Caki2 (cell line): ENCODE results near the gene LRRC8D. TPM values are rescaled to one million over a fixed set of nuclear protein-coding genes. Genes with fewer than 3 reads are reported as not detected.

Experiments
- DNase-seq: peaks from one replicate; pipeline ENCODE4 v3.0.0-alpha.2; 2015; ENCODE audit warnings: low read depth
- in situ Hi-C: cut with HindIII; loops from 2 replicates; pipeline ENCODE4 v1.10.0; 2016; ENCODE audit warnings: low sequenced_read_pairs, low pct_unique_long_range_greater_than_20kb, mixed read lengths
- total RNA-seq: library from RNA; depleted of rRNA; stranded (reverse); fragments of >200 nt; shearing (Covaris generic); gene quantifications from 2 replicates; pipeline ENCODE4 v1.2.3, GENCODE V29; 2014; ENCODE audit warnings: low replicate concordance

Gene LRRC8D
- total RNA-seq, 1 experiment from 2014 or later = 38.4 TPM

DNA sequence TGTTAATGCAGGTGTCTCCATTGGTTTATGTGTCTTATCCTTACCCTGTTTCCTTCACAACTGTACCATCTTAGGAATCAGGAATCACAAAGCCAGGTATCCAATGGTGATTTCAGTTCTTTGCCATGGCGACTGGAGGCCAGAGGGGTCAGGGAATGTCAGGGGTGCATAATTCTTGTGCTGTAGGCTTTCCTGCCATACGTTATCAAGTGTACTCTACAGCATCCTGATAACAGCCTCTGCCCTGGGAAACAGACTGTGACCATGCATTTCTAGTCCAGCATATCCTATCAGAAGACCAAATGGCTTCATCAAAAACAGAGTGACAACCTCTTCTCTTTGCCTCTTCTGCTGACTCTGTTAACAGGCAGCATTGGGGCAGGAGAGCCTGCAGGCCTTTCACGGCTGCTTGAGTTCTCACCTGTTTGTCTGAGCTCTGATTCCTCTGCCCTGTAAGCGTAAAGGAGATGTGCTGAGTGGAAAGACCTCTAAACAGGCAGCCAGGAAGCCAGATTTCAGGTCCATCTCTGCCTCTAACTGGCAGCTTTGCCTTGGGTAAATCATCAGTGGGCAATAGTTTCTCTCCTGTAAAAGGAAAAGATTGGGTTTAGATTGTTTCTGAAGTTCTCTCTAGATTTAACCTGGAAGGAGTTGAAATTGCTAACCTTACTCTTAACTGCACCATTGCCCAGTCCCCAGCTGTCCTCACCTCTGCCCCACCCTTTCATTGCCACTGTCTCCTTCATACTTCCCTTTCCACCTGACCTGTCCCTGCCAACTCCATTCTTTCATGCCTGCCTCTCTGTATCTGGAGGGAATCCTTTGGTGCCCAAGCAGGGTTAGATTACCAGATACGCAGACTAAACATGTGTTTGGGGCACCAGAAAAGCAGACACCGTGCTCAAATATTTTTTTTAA lies 80.2 kb downstream of the LRRC8D start:
- in situ Hi-C loops = no loop called here
- DNase-seq = no peak

DNA sequence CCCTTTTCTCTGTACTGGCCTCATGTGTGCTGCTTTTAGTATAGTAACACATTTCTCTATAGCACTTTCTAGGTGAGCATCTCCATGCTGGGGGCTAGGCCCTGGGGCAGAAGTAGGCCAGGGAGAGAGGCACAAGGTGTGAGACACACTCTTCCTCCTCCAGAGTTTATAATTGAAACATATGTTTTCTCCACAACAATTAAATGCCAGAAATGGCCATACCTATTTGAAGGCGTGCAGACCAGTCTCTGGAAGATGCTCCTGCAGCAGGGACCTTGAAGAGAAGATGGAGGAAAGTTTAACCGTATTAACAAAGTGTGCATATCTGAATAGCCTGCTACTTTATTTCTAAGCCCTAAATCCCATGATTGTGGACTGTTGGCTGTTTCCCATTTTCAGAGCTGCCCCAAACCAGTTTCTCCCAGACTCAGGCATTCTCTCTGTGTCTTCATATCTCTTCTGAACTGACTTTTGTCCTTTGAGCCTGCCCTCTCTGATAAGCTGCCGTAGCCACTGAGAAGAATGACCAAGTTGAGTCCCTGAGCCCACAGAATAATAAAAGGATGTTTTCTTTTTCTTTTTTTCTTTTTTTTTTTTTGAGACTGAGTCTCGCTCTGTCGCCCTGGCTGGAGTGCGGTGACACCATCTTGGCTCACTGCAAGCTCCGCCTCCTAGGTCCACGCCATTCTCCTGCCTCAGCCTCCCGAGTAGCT lies 81.3 kb downstream of the LRRC8D start:
- in situ Hi-C loops = no loop called here
- DNase-seq = no peak

DNA sequence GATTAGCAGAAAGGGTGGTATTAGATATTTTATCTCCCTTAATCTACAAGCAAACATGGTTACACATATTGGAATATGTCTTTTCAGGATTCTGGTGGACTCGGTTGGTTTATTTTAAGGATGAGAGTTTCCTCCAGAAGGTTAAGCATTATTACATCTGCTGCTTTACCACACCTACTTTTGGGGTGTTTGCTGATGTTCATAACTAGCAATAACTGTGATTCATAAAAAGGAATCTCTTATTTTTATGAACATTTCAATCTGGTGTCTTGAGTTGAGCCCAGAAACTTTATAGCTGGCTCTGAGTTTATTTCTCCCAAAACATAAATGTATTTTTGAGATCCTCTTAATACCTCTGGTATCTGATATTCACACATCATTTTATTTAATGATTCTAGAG lies 82.7 kb downstream of the LRRC8D start:
- in situ Hi-C loops = no loop called here
- no peak for DNase-seq

DNA sequence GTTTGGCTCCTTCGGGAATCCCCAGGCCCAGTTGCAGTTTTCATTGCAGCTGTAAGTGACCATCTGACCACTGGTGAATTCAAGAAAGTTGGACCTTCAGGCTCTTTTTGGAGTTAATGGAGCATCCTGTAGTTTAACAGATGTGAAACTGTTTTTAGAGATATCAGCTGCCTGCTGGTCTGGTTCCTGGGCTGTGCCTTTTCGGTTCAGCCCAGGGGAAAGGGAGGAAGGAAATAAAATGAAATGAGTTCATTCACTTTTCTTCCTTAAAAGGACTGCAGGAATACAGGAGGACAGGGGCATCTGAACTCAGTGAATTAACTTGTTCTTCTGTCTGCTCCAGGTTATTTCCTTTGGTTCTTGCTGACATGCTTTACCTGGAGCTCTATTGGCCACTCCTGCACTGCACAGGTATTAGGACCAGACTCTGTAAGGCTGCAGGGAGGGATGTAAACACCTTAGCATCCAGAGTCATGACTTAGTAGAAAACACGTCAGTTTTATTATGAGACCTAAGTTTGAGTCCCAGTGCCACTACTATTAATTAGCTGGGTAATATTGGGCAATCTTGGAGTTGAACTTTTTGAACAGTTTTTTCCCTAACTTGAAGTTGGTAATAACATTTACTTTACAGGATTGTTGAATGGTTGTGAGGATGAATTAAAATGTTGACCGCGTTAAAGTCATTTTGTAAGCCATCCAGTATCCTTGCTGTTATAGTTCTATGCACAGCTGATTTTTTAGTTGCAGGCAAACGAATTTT lies 83.6 kb downstream of the LRRC8D start:
- in situ Hi-C loops = no loop called here
- DNase-seq = no peak

DNA sequence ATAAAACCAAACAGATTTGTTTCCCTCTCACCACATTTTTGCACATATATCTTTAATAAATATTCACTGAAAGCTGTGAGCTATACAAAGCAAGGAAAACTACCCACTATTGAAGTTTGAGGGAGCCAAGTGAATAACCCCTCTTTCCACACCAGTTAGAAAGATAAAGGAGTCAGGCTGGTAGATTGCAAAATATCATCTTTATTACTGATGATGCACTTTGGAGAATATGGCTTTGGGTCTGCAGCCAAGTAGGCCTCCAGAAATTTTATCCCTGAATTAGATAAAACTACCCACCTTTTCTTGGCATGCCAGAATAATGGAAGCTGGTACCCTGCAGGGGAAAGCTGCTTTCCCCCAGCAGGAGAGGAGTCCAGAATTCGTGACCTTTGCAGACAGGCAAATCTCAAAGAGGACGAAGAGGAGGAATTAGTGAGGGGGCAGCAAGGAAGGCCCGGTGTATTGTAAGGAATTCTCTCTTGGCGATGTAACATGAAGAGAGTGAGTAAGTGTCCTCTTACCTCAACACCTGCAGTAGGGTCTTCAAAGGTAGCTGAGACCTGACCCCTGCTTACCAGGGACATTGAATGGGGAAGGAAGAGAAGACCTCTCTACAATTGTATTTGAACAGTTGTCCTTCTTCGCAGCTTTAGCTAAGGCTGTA lies 84.7 kb downstream of the LRRC8D start:
- no peak for DNase-seq
- in situ Hi-C loops = no loop called here

DNA sequence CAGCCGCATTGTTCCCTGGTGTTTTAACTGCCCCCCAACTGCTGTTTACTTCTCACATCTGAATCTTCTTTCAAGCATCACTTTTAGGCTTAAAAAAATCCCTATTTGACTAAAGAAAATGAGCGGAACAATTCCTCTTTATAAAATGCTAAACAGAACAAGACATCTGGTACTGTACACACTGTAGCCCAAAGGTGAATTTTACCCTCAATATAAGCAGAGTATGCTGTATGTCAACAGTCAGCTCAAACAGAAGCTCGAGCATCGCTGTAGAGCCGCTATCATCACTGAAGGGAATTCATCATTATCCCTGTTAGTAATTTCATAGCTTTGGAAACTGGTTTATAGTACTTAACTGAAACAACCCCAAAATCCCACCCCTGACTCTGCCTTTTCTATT lies 85.3 kb downstream of the LRRC8D start:
- no peak for DNase-seq

DNA sequence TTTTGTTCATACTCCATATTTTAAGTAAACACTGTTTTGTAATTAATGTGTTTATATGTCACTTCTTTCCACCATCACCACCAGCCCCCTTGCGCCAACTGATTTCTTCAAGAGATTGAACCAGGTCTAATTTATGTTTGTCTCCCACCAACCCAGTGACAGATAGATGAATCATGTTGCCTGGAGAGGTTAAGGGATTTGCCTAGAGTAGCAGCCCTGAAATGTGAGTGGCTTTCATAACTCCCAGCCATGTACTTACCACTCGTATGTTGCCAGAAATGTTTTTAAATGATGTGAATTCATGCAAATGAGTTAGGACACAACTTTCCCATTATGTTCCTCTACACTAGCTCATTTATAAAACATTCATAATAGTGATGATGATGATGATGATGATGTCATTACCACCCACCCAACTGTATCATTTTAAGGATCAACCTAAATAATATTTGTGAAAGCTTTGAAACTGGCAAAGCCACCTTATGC lies 86.9 kb downstream of the LRRC8D start:
- peak; percentile 26 for DNase-seq
- in situ Hi-C loops = no loop called here

More for the DNA sequence above, 85.3 kb downstream of the LRRC8D start:
- in situ Hi-C loops = no loop called here

DNA sequence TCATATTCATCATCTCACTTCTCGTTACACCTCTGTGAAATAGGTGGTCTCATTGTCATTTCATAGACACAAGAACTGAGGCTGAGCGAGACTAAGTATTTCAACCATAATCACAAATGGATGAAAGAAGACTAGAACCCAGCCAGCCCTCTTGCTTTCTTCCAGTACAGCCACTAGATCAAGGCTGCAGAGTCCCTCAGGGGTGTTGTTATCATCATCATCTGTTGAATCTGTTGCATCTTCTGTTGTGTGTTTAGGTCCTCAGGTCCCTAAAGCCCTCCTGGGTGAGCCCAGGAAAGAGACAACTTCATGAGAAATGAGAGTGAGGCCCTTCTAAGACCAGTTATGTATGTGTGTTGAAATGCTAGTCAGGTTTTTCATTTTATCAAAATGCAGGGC lies 87.4 kb downstream of the LRRC8D start:
- DNase-seq = no peak
- in situ Hi-C loops = no loop called here

DNA sequence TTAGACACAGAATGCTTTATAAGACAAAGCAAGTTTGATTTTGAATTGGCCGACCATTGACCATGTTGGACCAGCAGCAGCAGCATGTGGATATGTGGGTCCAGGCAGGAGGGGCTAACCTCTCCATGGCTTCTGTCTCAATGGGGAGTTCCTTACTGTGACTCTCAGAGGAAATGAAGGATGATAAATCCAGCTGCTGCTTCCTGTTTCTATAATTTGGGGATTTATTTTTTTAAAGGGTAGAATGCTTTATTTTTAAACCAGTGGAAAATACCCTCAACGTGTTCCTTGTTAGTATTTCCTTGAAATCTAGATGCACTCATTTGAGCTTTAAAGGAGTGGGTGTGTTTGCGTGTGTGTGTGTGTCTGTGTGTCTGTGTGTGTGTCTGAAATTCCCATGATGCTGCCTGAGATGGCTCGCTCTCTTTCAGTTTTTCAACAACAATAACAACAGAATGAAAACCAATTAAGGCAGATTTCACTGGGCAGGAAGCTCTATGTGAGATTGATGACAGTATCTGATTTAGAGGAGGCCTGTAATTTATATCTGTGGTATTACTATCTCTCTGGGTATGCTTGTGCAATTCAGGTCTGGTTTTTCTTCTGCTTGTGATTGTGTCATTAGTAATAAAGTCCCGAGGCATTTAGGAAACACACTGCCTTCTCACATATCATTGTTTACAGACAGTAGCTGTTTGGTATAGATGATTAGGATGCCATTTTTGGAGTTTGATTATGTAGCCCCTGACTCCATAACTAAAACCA lies 88.0 kb downstream of the LRRC8D start:
- in situ Hi-C loops = no loop called here
- DNase-seq = peak; percentile 59

DNA sequence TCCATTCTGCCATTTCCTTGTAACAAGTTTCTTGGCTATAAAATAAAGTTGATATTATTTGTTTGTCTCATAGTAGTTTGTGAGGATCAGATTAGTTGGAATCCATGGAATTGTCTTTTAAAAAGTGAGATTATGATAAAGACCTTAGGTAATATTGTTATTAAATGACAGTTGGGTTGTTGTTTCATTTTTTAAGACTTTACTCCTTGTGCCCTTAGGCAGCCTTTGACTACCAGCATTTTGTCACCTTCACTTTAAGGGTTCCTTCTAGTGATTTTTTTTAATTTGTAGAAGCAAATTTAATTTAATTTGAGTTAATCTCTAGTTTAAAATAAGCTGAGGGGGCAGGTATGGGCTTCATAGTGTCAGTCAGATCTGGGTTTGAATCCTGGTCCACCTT lies 89.4 kb downstream of the LRRC8D start:
- in situ Hi-C loops = no loop called here
- no peak for DNase-seq

DNA sequence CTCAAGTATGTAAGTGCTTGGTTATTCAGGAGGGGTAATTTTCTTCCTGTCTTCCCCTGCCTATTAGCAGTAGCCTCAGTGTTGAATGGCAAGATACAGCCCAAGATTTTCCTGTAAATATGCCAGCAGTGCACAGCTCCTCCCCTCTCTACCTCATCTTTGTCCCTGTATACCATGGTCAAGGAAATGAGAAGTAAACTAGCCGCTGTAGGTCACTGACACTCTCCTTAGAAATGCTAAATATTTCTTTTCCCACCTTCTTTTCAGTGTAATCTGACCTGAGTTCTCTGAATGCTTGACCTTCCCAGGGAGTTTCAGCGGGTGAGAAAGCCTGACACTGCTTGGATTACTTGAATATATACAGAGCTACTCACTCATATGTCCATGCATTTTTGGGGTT lies 89.9 kb downstream of the LRRC8D start:
- peak; percentile 93 for DNase-seq
- in situ Hi-C loops = no loop called here

DNA sequence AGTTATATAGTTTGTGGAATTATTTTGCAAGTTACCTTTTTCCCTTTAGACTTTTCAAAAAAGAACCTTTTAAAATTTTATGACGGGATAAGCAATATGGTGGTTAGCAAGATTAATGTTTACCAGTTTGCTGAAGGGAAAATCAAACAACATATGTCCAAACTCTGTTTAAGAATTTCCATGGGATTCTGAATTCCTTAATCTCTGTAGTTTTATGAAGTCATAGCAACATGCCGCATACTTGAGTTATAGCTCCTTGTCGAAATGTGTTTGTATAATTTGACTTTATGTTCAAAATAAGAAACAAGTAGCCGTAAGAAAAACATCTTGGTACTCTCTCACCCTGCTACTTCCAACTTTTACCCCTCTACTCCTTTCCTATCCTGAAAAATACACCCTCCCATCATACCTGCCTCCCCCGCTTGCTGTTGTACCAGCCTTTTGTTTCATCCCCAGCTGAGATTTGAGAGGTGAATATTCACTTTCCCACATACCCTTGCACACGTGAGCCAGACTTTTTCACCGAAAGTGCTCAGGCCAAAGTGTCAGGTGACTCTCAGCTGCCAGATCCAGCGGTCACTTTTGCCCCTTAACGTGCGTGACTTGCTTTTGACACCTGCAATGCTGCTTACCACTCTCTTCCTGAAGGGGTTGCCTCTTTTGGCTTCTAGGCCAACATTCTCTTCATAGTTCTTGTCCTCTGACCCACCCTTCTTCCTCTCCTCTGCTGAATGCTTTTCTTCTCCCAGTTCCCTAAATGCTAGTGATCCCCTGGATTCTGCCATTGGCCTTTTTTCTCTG lies 90.6 kb downstream of the LRRC8D start:
- peak; percentile 37 for DNase-seq
- in situ Hi-C loops = no loop called here

DNA sequence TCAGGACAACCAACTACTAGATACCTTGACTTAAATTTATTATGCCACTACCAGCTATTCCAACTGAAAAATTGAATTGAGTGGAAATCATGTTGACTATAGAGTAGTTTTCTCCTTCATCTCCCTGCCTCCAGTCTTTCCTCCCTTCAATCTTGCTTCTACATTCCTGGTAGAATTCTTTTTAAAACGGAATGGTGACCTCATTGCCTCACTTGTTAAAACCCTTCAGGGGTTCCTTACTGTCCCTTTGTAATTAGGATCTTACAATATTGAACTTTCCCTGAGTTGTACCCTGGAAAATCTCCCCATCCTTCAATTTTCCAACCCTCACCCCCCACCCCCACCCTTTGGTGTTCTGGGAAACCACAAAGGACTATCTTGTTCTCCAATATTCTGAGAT lies 91.2 kb downstream of the LRRC8D start:
- in situ Hi-C loops = no loop called here
- no peak for DNase-seq

DNA sequence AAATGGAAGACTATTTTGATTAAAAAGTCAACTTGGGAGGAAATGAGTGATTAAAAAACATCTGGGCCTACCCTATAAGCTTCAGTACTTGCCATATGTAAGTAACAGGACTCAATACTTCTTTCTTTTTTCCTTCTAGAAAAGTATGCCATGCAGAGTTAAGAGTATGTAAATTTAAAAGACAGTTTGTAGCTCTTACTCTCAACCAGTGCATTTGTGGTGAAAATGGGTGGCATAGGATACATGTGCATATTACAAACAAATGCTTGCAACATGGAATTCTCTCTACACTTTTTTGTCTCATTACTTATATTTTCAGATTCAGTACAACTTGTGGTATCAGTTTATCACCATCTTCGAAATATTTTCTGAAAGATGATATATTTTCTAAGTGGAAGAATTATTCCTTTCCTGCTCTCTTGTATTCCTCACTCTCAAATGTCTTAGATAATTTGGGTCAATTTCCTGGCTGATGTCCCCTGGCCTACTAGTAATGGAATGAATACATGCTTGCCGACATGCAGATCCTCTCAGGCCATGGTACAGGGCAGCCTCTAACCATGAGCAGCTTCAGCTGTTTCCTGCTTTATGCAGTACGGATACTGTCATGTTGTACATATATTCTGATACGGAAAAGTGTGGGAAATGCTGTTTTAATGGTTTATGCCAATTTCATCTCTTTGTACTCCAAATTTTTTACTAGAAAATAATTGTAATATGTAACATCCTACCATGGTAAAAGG lies 92.7 kb downstream of the LRRC8D start:
- no peak for DNase-seq
- in situ Hi-C loops = no loop called here

DNA sequence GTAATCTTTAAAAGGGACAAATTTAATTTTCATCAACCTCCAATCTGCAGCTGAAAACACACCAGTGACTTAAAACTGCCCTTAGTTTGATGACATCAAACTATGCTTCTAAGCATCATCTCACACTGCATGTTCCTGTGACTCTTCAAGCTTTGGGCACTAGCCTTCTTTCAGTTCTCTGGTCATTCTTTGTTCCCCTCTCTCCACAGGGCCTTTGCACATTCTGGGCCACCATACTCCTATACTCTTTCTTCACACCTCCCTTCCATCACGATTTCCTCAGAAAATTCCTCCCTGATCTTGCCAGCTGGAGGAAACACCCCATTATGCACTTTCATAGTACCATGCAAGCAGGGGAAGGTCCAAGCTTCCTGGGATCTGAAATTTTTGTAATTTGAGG lies 96.5 kb downstream of the LRRC8D start:
- in situ Hi-C loops = no loop called here
- no peak for DNase-seq

DNA sequence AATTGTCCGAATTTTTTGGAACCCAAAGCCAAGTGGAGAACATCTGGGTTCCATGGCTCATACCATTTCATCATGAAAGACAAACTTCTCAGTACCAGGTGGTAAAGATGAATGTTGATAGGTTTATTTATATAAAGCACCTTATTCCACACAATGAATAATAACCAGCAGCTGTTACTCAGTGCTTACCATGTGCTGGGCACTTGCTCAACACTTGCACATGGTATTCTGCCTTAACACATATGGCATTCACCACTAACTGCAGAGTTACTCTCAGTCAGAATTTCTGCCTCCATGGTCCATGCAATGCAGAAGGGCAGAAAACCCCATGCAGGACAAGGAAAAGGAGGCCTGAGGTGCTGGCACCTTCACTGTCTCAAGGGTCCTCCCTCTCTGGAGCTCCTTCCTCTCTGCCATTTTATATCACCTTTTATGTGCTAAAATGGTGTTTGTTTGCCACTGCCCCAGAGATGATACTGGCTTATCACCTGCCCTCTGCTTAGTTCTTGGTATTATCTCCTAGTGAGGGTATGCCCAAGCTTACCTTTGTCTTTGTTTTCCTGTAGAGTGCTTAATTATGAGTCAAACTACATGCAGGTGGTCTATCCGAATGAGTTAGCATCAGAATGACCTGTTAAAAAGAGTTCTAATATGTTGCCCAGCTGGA lies 97.4 kb downstream of the LRRC8D start:
- no peak for DNase-seq
- in situ Hi-C loops = no loop called here
